HFFc6 (cell line): Measurements from ENCODE around the gene PPP1R9A. TPM values are rescaled to one million over a fixed set of nuclear protein-coding genes. Genes with fewer than 3 reads are reported as not detected.

Source experiments
- DNase-seq: peaks from one replicate; pipeline ENCODE4 v3.0.0-alpha.2; 2018
- H3K27ac Mint-ChIP-seq: 2 replicates; pipeline ENCODE4 v1.8.0; 2020; ENCODE audit warnings: mild to moderate bottlenecking, mixed read lengths
- H3K27me3 Mint-ChIP-seq: 2 replicates; pipeline ENCODE4 v1.8.0; 2021; ENCODE audit warnings: mild to moderate bottlenecking, moderate library complexity, mixed read lengths; ENCODE audit not compliant: insufficient read depth
- H3K36me3 Mint-ChIP-seq: 2 replicates; pipeline ENCODE4 v1.8.0; 2021; ENCODE audit warnings: low read depth, mixed read lengths
- H3K4me1 Mint-ChIP-seq: 2 replicates; pipeline ENCODE4 v1.8.0; 2020; ENCODE audit warnings: low read depth, mixed read lengths
- H3K4me3 Mint-ChIP-seq: 2 replicates; pipeline ENCODE4 v1.8.0; 2020; ENCODE audit warnings: mild to moderate bottlenecking, moderate library complexity, mixed read lengths
- H3K9me3 Mint-ChIP-seq: 2 replicates; pipeline ENCODE4 v1.8.0; 2020; ENCODE audit warnings: mild to moderate bottlenecking, mixed read lengths
- total RNA-seq, 6 experiments: library from RNA; stranded (reverse); fragmentation: NEBNext Ultra II Directional; extraction: Animal tissue kit (Norgen Biotek cat#: 25700); gene quantifications; 2 replicates in 1 of 6; 3 replicates in 5 of 6; pipeline ENCODE4 v1.2.3, GENCODE V29; 2021
- TF ChIP-seq, protein P1 (sequence below): fragments of 200-600 bp; sonication (generic); IDR thresholded peaks from 2 replicates; pipeline ENCODE4 v1.5.0; 2021; ENCODE audit warnings: antibody characterized with exemption, mild to moderate bottlenecking

The PPP1R9A gene
- total RNA-seq, 6 experiments from 2014 or later, result not detected

- H3K27me3 Mint-ChIP-seq, result no peaks in the 10 kb centered on the region
These were observed 29.4 kb upstream of the PPP1R9A start for GRCh38 chr7:94877731-94878670.

GRCh38 chr7:94882891-94883290, 24.5 kb upstream of the PPP1R9A start:
- Mint-ChIP-seq H3K27ac (no peak overlapping the region), H3K9me3 (peaks cover 10% of the 10 kb centered on the region), H3K4me3 (no peak overlapping the region), H3K27me3 (no peaks in the 10 kb centered on the region; the same call in 1 of the 2 replicates), H3K4me1 (no peaks in the 10 kb centered on the region), H3K36me3 (no peaks in the 10 kb centered on the region)
- TF ChIP-seq, protein P1, sequence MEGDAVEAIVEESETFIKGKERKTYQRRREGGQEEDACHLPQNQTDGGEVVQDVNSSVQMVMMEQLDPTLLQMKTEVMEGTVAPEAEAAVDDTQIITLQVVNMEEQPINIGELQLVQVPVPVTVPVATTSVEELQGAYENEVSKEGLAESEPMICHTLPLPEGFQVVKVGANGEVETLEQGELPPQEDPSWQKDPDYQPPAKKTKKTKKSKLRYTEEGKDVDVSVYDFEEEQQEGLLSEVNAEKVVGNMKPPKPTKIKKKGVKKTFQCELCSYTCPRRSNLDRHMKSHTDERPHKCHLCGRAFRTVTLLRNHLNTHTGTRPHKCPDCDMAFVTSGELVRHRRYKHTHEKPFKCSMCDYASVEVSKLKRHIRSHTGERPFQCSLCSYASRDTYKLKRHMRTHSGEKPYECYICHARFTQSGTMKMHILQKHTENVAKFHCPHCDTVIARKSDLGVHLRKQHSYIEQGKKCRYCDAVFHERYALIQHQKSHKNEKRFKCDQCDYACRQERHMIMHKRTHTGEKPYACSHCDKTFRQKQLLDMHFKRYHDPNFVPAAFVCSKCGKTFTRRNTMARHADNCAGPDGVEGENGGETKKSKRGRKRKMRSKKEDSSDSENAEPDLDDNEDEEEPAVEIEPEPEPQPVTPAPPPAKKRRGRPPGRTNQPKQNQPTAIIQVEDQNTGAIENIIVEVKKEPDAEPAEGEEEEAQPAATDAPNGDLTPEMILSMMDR, result no peak
- DNase-seq, result no peak

More at GRCh38 chr7:94877731-94878670, 29.4 kb upstream of the PPP1R9A start:
- no peak overlapping the region for H3K27ac Mint-ChIP-seq
- DNase-seq, result no peak
- H3K4me1 Mint-ChIP-seq, result no peaks in the 10 kb centered on the region
- no peaks in the 10 kb centered on the region for H3K36me3 Mint-ChIP-seq
- peaks cover 22% of the 10 kb centered on the region for H3K9me3 Mint-ChIP-seq
- TF ChIP-seq, protein P1, result no peak
- no peak overlapping the region for H3K4me3 Mint-ChIP-seq

- peaks cover 3% of the 10 kb centered on the region for H3K9me3 Mint-ChIP-seq
These were observed 23.8 kb upstream of the PPP1R9A start for GRCh38 chr7:94883616-94884015.

GRCh38 chr7:94888551-94888950, 18.8 kb upstream of the PPP1R9A start:
- Mint-ChIP-seq H3K4me1 (no peaks in the 10 kb centered on the region), H3K27me3 (no peaks in the 10 kb centered on the region; the same call in none of the 2 replicates), H3K9me3 (no peaks in the 10 kb centered on the region; the same call in 1 of the 2 replicates), H3K36me3 (no peaks in the 10 kb centered on the region), H3K4me3 (no peak overlapping the region), H3K27ac (no peak overlapping the region)
- DNase-seq, result no peak
- TF ChIP-seq, protein P1, result no peak

More at GRCh38 chr7:94883616-94884015, 23.8 kb upstream of the PPP1R9A start:
- TF ChIP-seq, protein P1, result no peak
- Mint-ChIP-seq H3K4me3 (no peak overlapping the region), H3K27ac (no peak overlapping the region), H3K27me3 (no peaks in the 10 kb centered on the region; the same call in 1 of the 2 replicates), H3K36me3 (no peaks in the 10 kb centered on the region), H3K4me1 (no peaks in the 10 kb centered on the region)
- no peak for DNase-seq

- TF ChIP-seq, protein P1, result no peak
- no peaks in the 10 kb centered on the region; the same call in 1 of the 2 replicates for H3K9me3 Mint-ChIP-seq
- no peak overlapping the region for H3K4me3 Mint-ChIP-seq
- H3K27me3 Mint-ChIP-seq, result no peaks in the 10 kb centered on the region; the same call in none of the 2 replicates
- no peaks in the 10 kb centered on the region for H3K36me3 Mint-ChIP-seq
- no peak overlapping the region for H3K27ac Mint-ChIP-seq
- H3K4me1 Mint-ChIP-seq, result no peaks in the 10 kb centered on the region
- no peak for DNase-seq
These were observed 18.3 kb upstream of the PPP1R9A start for GRCh38 chr7:94888995-94889523.
